ENCODE measurements around the gene SLC12A5.

The SLC12A5 gene

DNA sequence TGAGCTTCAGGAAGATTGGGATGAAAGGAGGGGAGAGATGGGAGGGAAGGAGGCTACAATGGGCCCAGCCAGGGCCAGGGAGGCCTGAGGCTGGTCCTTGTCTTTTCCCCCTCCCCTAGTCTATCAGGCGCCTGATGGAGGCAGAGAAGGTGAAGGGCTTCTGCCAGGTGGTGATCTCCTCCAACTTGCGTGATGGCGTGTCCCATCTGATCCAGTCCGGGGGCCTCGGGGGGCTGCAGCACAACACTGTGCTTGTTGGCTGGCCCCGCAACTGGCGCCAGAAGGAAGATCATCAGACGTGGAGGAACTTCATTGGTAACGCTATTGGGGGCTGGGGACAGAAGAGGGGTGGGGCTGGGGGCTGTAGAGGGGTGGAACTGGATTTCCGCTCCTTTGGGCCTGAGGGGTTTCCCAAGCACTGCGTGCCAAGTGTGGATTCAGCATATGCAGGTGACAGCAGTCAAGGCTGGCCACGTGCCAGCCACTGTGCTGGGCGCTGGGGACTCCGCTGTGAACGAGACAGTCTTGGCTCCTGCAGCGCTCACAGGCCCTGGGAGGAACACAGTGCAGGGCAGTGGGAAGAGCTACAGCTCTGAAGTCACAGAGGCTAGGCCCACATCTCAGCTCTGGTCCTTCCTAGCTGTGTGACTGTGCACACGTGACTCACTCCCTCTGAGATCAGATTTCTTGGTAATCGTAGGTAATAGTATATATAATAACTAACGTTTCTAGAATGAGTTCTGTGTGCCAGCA is 22.7 kb downstream of the SLC12A5 start:
- no peak overlapping the region for H3K4me2 ChIP-seq (ENCODE audit: low read length)
- no peaks in the 10 kb centered on the region for H3K79me2 ChIP-seq (ENCODE audit: control insufficient read depth, insufficient read depth, low read length, poor library complexity)
- no peak overlapping the region for H3K9ac ChIP-seq (ENCODE audit: low read length)
- no peak overlapping the region for H2AFZ ChIP-seq (ENCODE audit: insufficient read depth, low read length, poor library complexity)
- no peak overlapping the region for H3K27ac ChIP-seq (ENCODE audit: low read depth, low read length)
- H3K4me1 ChIP-seq (ENCODE audit: control insufficient read depth in 1 of 2, insufficient read depth in 2 of 2, low read length in 2 of 2) = no peaks in the 10 kb centered on the region
- no peak overlapping the region for H4K8ac ChIP-seq (ENCODE audit: low read depth, low read length)
- H3K23ac ChIP-seq (ENCODE audit: low read length) = no peak overlapping the region
- H3K18ac ChIP-seq (ENCODE audit: low read length) = no peak overlapping the region
- DNase-seq = no peak
- no peak overlapping the region for H4K91ac ChIP-seq (ENCODE audit: low read depth, low read length)
- H3K27me3 ChIP-seq (ENCODE audit: insufficient read depth, low read length) = peaks cover 4% of the 10 kb centered on the region
- no peak overlapping the region for H3K4ac ChIP-seq (ENCODE audit: low read depth, low read length)
- H4K12ac ChIP-seq (ENCODE audit: low read depth, low read length) = no peak overlapping the region
- H2BK5ac ChIP-seq (ENCODE audit: low read depth, low read length, poor library complexity) = no peak overlapping the region
- WGBS (ENCODE audit: extremely low coverage, insufficient coverage, insufficient read length) = no CpG with 5 or more reads among the region's 19 CpGs
- no peak overlapping the region for H3K4me3 ChIP-seq (ENCODE audit: low read depth, low read length)
- no peaks in the 10 kb centered on the region for H3K79me1 ChIP-seq (ENCODE audit: low read length)
- H2BK120ac ChIP-seq (ENCODE audit: insufficient read depth, low read length, poor library complexity) = no peak overlapping the region
- H3K36me3 ChIP-seq (ENCODE audit: control insufficient read depth in 1 of 2, insufficient read depth in 2 of 2, low read length in 2 of 2) = no peaks in the 10 kb centered on the region
- H3K14ac ChIP-seq (ENCODE audit: low read length) = no peak overlapping the region
- H2BK12ac ChIP-seq (ENCODE audit: low read length) = no peak overlapping the region
- no peak overlapping the region for H2AK5ac ChIP-seq (ENCODE audit: low read length)
- H3K9me3 ChIP-seq (ENCODE audit: insufficient read depth, low read depth, low read length) = peaks cover 2% of the 10 kb centered on the region

DNA sequence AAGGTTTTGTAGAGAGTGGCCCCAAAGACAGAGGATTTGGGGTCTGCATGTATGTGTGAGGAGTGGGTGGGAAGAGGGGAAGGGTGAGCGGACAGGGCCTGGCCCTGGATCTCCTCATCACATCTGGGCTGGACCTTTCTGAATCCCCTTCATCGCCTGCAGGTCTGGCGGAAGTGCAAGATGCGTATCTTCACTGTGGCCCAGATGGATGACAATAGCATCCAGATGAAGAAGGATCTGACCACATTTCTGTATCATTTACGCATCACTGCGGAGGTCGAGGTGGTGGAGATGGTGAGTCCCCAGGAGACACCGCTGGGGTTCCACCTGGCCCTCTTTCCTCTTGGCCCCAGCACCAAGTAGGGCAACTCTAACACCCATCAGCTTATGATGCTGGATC is 24.4 kb downstream of the SLC12A5 start:
- Histone ChIP-seq H2AFZ (ENCODE audit: insufficient read depth, low read length, poor library complexity) (no peak overlapping the region), H3K14ac (ENCODE audit: low read length) (no peak overlapping the region), H3K27ac (ENCODE audit: low read depth, low read length) (no peak overlapping the region), H3K18ac (ENCODE audit: low read length) (no peak overlapping the region), H2BK120ac (ENCODE audit: insufficient read depth, low read length, poor library complexity) (no peak overlapping the region), H3K4me1 (ENCODE audit: control insufficient read depth in 1 of 2, insufficient read depth in 2 of 2, low read length in 2 of 2) (peaks cover 1 to 11% of the 10 kb centered on the region in 2 experiments), H4K12ac (ENCODE audit: low read depth, low read length) (no peak overlapping the region), H2BK5ac (ENCODE audit: low read depth, low read length, poor library complexity) (no peak overlapping the region), H3K79me2 (ENCODE audit: control insufficient read depth, insufficient read depth, low read length, poor library complexity) (no peaks in the 10 kb centered on the region), H3K23ac (ENCODE audit: low read length) (no peak overlapping the region), H3K4ac (ENCODE audit: low read depth, low read length) (no peak overlapping the region), H4K8ac (ENCODE audit: low read depth, low read length) (no peak overlapping the region), H3K27me3 (ENCODE audit: insufficient read depth, low read length) (peaks cover 16% of the 10 kb centered on the region), H3K36me3 (ENCODE audit: control insufficient read depth in 1 of 2, insufficient read depth in 2 of 2, low read length in 2 of 2) (no peaks in the 10 kb centered on the region), H3K9ac (ENCODE audit: low read length) (no peak overlapping the region), H2AK5ac (ENCODE audit: low read length) (no peak overlapping the region), H3K9me3 (ENCODE audit: insufficient read depth, low read depth, low read length) (peaks cover 2% of the 10 kb centered on the region), H3K4me3 (ENCODE audit: low read depth, low read length) (no peak overlapping the region), H2BK12ac (ENCODE audit: low read length) (no peak overlapping the region), H3K79me1 (ENCODE audit: low read length) (no peaks in the 10 kb centered on the region), H3K4me2 (ENCODE audit: low read length) (no peak overlapping the region), H4K91ac (ENCODE audit: low read depth, low read length) (no peak overlapping the region)
- WGBS (ENCODE audit: extremely low coverage, insufficient coverage, insufficient read length) = no CpG with 5 or more reads among the region's 8 CpGs
- no peak for DNase-seq

DNA sequence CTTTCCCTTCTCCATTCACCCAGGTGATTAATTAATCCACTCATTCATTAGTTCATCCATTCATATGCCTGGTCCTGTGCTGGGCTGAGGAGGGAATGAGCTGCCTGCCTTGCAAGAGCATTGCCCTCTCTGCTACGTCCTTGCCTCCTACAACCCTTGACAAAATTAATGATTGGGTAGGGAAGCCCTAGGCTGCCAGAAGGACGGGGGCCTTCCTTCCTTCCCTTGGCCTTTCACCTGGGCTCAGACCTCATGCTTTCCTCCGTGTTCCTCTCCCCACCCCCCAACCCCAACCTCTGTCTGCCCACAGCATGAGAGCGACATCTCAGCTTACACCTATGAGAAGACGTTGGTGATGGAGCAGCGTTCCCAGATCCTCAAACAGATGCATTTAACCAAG is 25.6 kb downstream of the SLC12A5 start:
- Histone ChIP-seq H3K4me3 (ENCODE audit: low read depth, low read length) (no peak overlapping the region), H3K9me3 (ENCODE audit: insufficient read depth, low read depth, low read length) (peaks cover 4% of the 10 kb centered on the region), H2BK120ac (ENCODE audit: insufficient read depth, low read length, poor library complexity) (no peak overlapping the region), H3K27ac (ENCODE audit: low read depth, low read length) (no peak overlapping the region), H3K36me3 (ENCODE audit: control insufficient read depth in 1 of 2, insufficient read depth in 2 of 2, low read length in 2 of 2) (no peaks in the 10 kb centered on the region), H4K8ac (ENCODE audit: low read depth, low read length) (no peak overlapping the region), H2AFZ (ENCODE audit: insufficient read depth, low read length, poor library complexity) (no peak overlapping the region), H3K14ac (ENCODE audit: low read length) (no peak overlapping the region), H4K12ac (ENCODE audit: low read depth, low read length) (no peak overlapping the region), H2AK5ac (ENCODE audit: low read length) (no peak overlapping the region), H3K18ac (ENCODE audit: low read length) (no peak overlapping the region), H3K4me2 (ENCODE audit: low read length) (no peak overlapping the region), H3K4me1 (ENCODE audit: control insufficient read depth in 1 of 2, insufficient read depth in 2 of 2, low read length in 2 of 2) (peaks cover 5 to 18% of the 10 kb centered on the region in 2 experiments), H2BK12ac (ENCODE audit: low read length) (no peak overlapping the region), H3K23ac (ENCODE audit: low read length) (no peak overlapping the region), H3K27me3 (ENCODE audit: insufficient read depth, low read length) (peaks cover 22% of the 10 kb centered on the region), H3K4ac (ENCODE audit: low read depth, low read length) (no peak overlapping the region), H4K91ac (ENCODE audit: low read depth, low read length) (no peak overlapping the region), H3K9ac (ENCODE audit: low read length) (no peak overlapping the region), H3K79me1 (ENCODE audit: low read length) (no peaks in the 10 kb centered on the region), H3K79me2 (ENCODE audit: control insufficient read depth, insufficient read depth, low read length, poor library complexity) (no peaks in the 10 kb centered on the region), H2BK5ac (ENCODE audit: low read depth, low read length, poor library complexity) (no peak overlapping the region)
- no peak for DNase-seq
- WGBS (ENCODE audit: extremely low coverage, insufficient coverage, insufficient read length) = no CpG with 5 or more reads among the region's 6 CpGs

DNA sequence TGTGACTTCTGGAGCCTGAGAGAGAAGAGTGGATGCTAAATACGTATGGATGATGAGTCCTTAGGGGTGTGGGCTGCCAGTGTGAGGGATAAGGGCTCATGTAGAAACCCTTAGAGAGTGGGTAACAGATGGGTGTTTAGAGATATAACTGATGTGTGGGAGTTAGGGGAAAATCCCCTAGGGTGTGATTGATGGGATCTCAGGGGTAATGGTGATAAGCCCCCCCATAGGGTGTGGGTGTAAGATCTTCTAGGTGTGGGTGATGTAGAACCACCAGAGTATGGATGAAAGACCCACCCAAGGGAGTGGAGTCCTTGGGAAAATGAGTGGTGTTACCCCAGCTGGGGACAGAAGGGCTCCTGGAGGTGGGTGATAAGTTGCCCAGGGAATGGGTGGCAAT is 26.3 kb downstream of the SLC12A5 start:
- peaks cover 2 to 3% of the 10 kb centered on the region in 2 experiments for H3K36me3 ChIP-seq (ENCODE audit: control insufficient read depth in 1 of 2, insufficient read depth in 2 of 2, low read length in 2 of 2)
- peaks cover 22% of the 10 kb centered on the region for H3K27me3 ChIP-seq (ENCODE audit: insufficient read depth, low read length)
- no peak overlapping the region for H3K18ac ChIP-seq (ENCODE audit: low read length)
- H4K8ac ChIP-seq (ENCODE audit: low read depth, low read length) = no peak overlapping the region
- no peak overlapping the region for H2BK120ac ChIP-seq (ENCODE audit: insufficient read depth, low read length, poor library complexity)
- H3K4me3 ChIP-seq (ENCODE audit: low read depth, low read length) = no peak overlapping the region
- no peak overlapping the region for H4K12ac ChIP-seq (ENCODE audit: low read depth, low read length)
- no peak overlapping the region for H2AFZ ChIP-seq (ENCODE audit: insufficient read depth, low read length, poor library complexity)
- peaks cover 5 to 18% of the 10 kb centered on the region in 2 experiments for H3K4me1 ChIP-seq (ENCODE audit: control insufficient read depth in 1 of 2, insufficient read depth in 2 of 2, low read length in 2 of 2)
- no peak for DNase-seq
- H4K91ac ChIP-seq (ENCODE audit: low read depth, low read length) = no peak overlapping the region
- H3K23ac ChIP-seq (ENCODE audit: low read length) = no peak overlapping the region
- H3K79me2 ChIP-seq (ENCODE audit: control insufficient read depth, insufficient read depth, low read length, poor library complexity) = no peaks in the 10 kb centered on the region
- no CpG with 5 or more reads among the region's 1 CpG for WGBS (ENCODE audit: extremely low coverage, insufficient coverage, insufficient read length)
- peaks cover 4% of the 10 kb centered on the region for H3K9me3 ChIP-seq (ENCODE audit: insufficient read depth, low read depth, low read length)
- no peak overlapping the region for H3K4me2 ChIP-seq (ENCODE audit: low read length)
- no peaks in the 10 kb centered on the region for H3K79me1 ChIP-seq (ENCODE audit: low read length)
- no peak overlapping the region for H2BK12ac ChIP-seq (ENCODE audit: low read length)
- no peak overlapping the region for H3K14ac ChIP-seq (ENCODE audit: low read length)
- H3K4ac ChIP-seq (ENCODE audit: low read depth, low read length) = no peak overlapping the region
- no peak overlapping the region for H2BK5ac ChIP-seq (ENCODE audit: low read depth, low read length, poor library complexity)
- no peak overlapping the region for H2AK5ac ChIP-seq (ENCODE audit: low read length)
- no peak overlapping the region for H3K9ac ChIP-seq (ENCODE audit: low read length)
- no peak overlapping the region for H3K27ac ChIP-seq (ENCODE audit: low read depth, low read length)

Data from trophoblast cell (in vitro differentiated cells and primary cell).